A673 (cell line): ENCODE measurements around the gene OSBPL8.

Experiments
- CTCF ChIP-seq: fragments of 300-800, 200-600 bp; sonication (generic); conservative IDR thresholded peaks from 2 replicates; pipeline ENCODE4 v1.5.1; 2017; ENCODE audit warnings: low read depth, mild to moderate bottlenecking, antibody characterized with exemption, low read length, moderate library complexity, mixed read lengths
- EZH2 ChIP-seq: fragments of 200-600 bp; sonication (generic); IDR thresholded peaks from 2 replicates; pipeline ENCODE4 v1.6.1; 2017; ENCODE audit warnings: borderline replicate concordance, low read depth, mild to moderate bottlenecking, mixed read lengths, antibody characterized with exemption, low read length; ENCODE audit not compliant: poor library complexity, severe bottlenecking

GRCh38 chr12:76318773-76319594, 240.6 kb downstream of the OSBPL8 start:
- TF ChIP-seq CTCF = no peak
- TF ChIP-seq EZH2 = no peak
